Prostate gland (tissue), 2 donors: Measurements from ENCODE around the gene KLHL29. TPM values are rescaled to one million over a fixed set of nuclear protein-coding genes. Genes with fewer than 3 reads are reported as not detected.

Source experiments
- DNase-seq: peaks from one replicate; pipeline ENCODE4 v3.0.0-alpha.2; 2019; ENCODE audit warnings: low spot score
- H3K27ac ChIP-seq, 2 donors: fragments of 200-600 bp; sonication (generic); 2 replicates each; pipeline ENCODE4 v1.5.1; 2017 to 2019
- H3K27me3 ChIP-seq: fragments of 200-600 bp; sonication (generic); replicated peaks from 2 replicates; pipeline ENCODE4 v1.5.1; 2019; ENCODE audit not compliant: insufficient read depth
- H3K36me3 ChIP-seq, 2 donors: fragments of 200-600 bp; sonication (generic); 1 replicate in 1 of 2; 2 replicates in 1 of 2; pipeline versions ENCODE4 v1.5.1 to v1.8.1; 2017 to 2019
- H3K4me1 ChIP-seq: fragments of 200-600 bp; sonication (generic); replicated peaks from 2 replicates; pipeline ENCODE4 v1.5.1; 2019
- H3K4me3 ChIP-seq, 2 donors: fragments of 200-600 bp; sonication (generic); 2 replicates each; pipeline ENCODE4 v1.5.1; 2017 to 2019
- H3K9me3 ChIP-seq: fragments of 200-600 bp; sonication (generic); 2 replicates; pipeline ENCODE4 v1.5.1; 2017
- POLR2A ChIP-seq: fragments of 450-650 bp; IDR thresholded peaks from one replicate; pipeline ENCODE4 v1.6.1; 2016; ENCODE audit warnings: antibody characterized with exemption, mild to moderate bottlenecking
- POLR2AphosphoS5 ChIP-seq: sonication (generic); formaldehyde crosslinking; IDR thresholded peaks from one replicate; pipeline ENCODE4 v1.6.1; 2017; ENCODE audit warnings: antibody characterized with exemption
- WGBS: methylation state at CpG from one replicate; pipeline ENCODE4 v1.1.5; 2018; 5-methylcytosine and 5-hydroxymethylcytosine counted together
- intact Hi-C: fragments of 100-400 bp; cut with DNase I; formaldehyde crosslinking; loops from one replicate; pipeline ENCODE4 v1.14.2; 2022
- total RNA-seq, 2 donors: library from RNA; depleted of rRNA; stranded (reverse); fragments of >200 nt; gene quantifications; one replicate each; pipeline ENCODE4 v1.1.0, GENCODE V29; 2016
- TF ChIP-seq, protein P1 (sequence below), 4 experiments: fragments of 200-600 bp in 2 of 4; fragments of 450-650 bp in 2 of 4; sonication (generic) in 2 of 4; IDR thresholded peaks; 1 replicate in 3 of 4; 2 replicates in 1 of 4; pipeline ENCODE4 v1.5.1; 2016 to 2019; ENCODE audit warnings: antibody characterized with exemption in 4 of 4, mild to moderate bottlenecking in 2 of 4, moderate library complexity in 2 of 4

The KLHL29 gene
- total RNA-seq, 2 donors from 2014 or later, result 23.3 to 24.8 TPM

DNA sequence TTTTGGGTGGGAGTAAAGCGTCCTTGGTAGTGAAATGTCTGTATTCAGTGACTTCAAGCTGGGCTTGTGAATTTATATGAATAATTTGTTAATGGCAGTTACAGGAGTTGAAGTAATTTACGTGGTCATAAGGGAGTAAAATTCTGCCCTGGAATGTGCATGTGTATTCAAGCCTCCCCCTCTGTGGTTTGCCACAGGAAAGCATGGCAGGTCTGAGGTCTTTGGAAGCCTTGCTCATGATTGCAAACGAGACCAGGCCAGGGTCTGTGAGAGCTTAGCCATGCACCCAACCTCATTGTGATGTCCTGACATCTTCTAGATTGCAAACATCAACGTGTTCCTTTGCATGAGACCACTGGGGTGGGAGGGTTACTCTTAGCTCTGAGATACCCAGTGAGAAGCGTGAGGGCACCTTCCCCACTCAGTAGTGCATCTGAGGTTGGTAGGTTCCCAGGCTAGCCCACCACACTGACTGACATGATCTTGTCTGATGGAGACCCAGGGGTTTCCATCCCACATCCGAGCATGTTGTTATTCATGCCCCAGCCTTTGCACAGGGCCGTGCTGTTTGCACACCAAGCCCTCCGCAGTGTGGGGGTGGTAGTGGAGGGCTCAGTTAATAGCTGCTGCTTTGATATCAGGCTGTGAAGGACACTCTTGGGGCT is 216.5 kb downstream of the KLHL29 start:
- H3K36me3 ChIP-seq, result no peaks in the 10 kb centered on the region
- TF ChIP-seq POLR2A (no peak), POLR2AphosphoS5 (no peak)
- TF ChIP-seq, protein P1, sequence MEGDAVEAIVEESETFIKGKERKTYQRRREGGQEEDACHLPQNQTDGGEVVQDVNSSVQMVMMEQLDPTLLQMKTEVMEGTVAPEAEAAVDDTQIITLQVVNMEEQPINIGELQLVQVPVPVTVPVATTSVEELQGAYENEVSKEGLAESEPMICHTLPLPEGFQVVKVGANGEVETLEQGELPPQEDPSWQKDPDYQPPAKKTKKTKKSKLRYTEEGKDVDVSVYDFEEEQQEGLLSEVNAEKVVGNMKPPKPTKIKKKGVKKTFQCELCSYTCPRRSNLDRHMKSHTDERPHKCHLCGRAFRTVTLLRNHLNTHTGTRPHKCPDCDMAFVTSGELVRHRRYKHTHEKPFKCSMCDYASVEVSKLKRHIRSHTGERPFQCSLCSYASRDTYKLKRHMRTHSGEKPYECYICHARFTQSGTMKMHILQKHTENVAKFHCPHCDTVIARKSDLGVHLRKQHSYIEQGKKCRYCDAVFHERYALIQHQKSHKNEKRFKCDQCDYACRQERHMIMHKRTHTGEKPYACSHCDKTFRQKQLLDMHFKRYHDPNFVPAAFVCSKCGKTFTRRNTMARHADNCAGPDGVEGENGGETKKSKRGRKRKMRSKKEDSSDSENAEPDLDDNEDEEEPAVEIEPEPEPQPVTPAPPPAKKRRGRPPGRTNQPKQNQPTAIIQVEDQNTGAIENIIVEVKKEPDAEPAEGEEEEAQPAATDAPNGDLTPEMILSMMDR (IDR thresholded peaks at IDR 0.05), result no peak
- no peak overlapping the region for H3K4me3 ChIP-seq
- H3K4me1 ChIP-seq, result no peaks in the 10 kb centered on the region
- intact Hi-C loops, result loop anchor here (5.0 kb wide), 2 partner anchors 34 to 79 kb away; no protein-coding TSS in a partner anchor
- H3K27me3 ChIP-seq, result no peaks in the 10 kb centered on the region
- DNase-seq, result no peak
- WGBS, result 94% methylated on average over 8 of the region's 8 CpGs
- H3K9me3 ChIP-seq, result no peaks in the 10 kb centered on the region
- H3K27ac ChIP-seq, result peak overlapping the region; percentile 75 to 77

DNA sequence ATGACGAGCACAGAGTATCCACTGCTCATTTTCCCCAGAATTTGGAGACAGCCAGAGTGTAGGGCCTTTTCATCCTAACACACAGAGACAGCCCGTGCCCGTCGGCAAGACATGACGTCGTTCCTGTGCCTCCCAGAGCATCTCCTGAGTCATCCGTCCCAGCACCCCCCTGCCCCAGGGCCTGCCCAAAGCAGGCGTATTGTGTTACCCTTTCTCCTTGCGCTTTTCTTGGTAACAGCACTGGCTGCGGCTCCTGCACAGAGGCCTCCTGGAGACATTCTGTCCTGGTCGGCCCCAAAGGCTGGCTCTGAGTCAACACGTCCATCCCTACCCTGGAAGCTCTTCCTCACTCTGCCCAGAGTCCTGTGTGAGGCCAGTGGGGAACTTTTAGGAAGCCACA is 217.1 kb downstream of the KLHL29 start:
- Histone ChIP-seq H3K4me1 (no peaks in the 10 kb centered on the region), H3K27me3 (no peaks in the 10 kb centered on the region), H3K36me3 (no peaks in the 10 kb centered on the region), H3K27ac (peak overlapping the region; percentile 75 to 77), H3K9me3 (no peaks in the 10 kb centered on the region), H3K4me3 (no peak overlapping the region)
- TF ChIP-seq POLR2AphosphoS5 (peak; percentile 80), POLR2A (no peak)
- TF ChIP-seq, protein P1 (IDR thresholded peaks at IDR 0.05), result no peak
- 49% methylated on average over 12 of the region's 12 CpGs for WGBS
- DNase-seq, result no peak
- intact Hi-C loops, result loop anchor here (5.0 kb wide), 2 partner anchors 35 to 80 kb away; no protein-coding TSS in a partner anchor

DNA sequence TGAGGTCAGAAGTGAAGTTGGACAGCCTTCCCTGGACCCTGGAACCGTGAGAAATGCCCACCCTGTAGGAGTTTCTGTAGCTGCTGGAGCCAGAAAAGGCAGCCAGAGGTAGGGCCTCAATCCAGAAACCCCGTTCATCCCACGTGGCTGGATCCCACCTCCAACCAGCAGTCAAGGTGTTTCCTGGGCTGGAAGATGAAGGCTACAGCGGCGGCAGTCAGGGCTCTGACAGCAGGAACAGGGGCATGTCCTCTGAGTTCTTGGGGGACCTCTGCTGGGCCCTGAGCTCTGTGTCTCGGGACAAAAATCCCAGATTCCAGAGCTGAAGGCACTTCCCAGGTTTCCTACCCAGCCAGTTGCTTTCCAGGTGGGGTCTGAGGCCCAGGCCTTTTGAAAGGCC is 218.2 kb downstream of the KLHL29 start:
- Histone ChIP-seq H3K27ac (peak overlapping the region; percentile 75 to 77), H3K27me3 (no peaks in the 10 kb centered on the region), H3K4me3 (no peak overlapping the region), H3K9me3 (no peaks in the 10 kb centered on the region), H3K36me3 (no peaks in the 10 kb centered on the region), H3K4me1 (no peaks in the 10 kb centered on the region)
- intact Hi-C loops, result loop anchor here (5.0 kb wide), 2 partner anchors 36 to 81 kb away; no protein-coding TSS in a partner anchor
- WGBS, result 72% methylated on average over 6 of the region's 6 CpGs
- DNase-seq, result no peak
- TF ChIP-seq POLR2AphosphoS5 (no peak), POLR2A (no peak)
- TF ChIP-seq, protein P1 (IDR thresholded peaks at IDR 0.05), result no peak

DNA sequence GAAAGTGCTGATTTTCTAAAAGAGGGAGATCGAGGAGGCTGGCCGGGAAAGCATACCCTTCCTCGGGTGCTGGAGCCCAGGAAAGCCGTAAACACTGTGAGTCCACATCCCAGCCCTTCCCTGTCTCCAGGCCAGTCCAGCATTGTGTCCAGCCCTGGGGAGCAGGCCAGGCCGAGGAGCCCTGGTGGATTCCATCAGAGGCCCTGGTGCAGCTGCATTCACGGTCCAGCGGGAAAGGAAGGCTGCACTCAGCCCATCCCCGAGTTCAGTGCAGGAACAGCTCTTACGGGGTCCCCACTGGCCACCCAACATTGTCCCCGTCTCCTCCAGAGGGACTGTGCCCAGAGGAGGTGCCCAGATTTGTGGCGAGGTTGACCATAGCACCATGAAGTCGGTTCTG is 218.6 kb downstream of the KLHL29 start:
- no peaks in the 10 kb centered on the region for H3K27me3 ChIP-seq
- H3K4me1 ChIP-seq, result no peaks in the 10 kb centered on the region
- DNase-seq, result no peak
- H3K27ac ChIP-seq, result peak overlapping the region; percentile 75 to 77
- H3K4me3 ChIP-seq, result no peak overlapping the region
- H3K36me3 ChIP-seq, result no peaks in the 10 kb centered on the region
- TF ChIP-seq, protein P1 (IDR thresholded peaks at IDR 0.05), result no peak
- TF ChIP-seq POLR2A, result no peak
- no peak for TF ChIP-seq POLR2AphosphoS5
- 81% methylated on average over 12 of the region's 12 CpGs for WGBS
- intact Hi-C loops, result loop anchor here (5.0 kb wide), 2 partner anchors 36 to 81 kb away; no protein-coding TSS in a partner anchor
- no peaks in the 10 kb centered on the region for H3K9me3 ChIP-seq

DNA sequence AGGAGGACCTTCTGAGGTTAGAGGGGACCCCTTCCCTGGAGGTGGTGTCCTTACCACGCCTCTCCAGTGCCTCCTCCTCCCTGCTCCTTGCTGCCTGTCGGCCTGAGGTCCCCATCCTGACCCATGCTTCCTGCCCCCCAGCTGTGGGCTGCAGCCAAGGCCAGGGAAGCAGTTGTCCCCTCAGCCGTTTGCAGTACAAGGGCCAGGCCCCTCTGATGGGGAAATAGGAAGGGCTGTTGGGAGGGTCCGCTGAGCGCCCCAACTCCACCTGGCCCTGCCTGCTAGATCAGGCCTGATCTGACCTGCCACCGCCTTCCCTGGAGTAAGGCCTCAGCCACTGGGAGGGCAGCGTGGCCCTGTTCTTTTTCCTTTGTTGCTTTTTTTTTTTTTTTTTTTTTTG is 219.8 kb downstream of the KLHL29 start:
- no peak overlapping the region for H3K4me3 ChIP-seq
- H3K27me3 ChIP-seq, result no peaks in the 10 kb centered on the region
- no peak overlapping the region for H3K27ac ChIP-seq
- H3K4me1 ChIP-seq, result no peaks in the 10 kb centered on the region
- TF ChIP-seq POLR2AphosphoS5 (no peak), POLR2A (no peak)
- H3K36me3 ChIP-seq, result no peaks in the 10 kb centered on the region
- no peaks in the 10 kb centered on the region for H3K9me3 ChIP-seq
- DNase-seq, result no peak
- 92% methylated on average over 7 of the region's 7 CpGs for WGBS
- intact Hi-C loops, result loop anchor here (5.0 kb wide), 2 partner anchors 37 to 82 kb away; no protein-coding TSS in a partner anchor
